Measurements from ENCODE around the gene GADD45A. TPM values are rescaled to one million over a fixed set of nuclear protein-coding genes. Genes with fewer than 3 reads are reported as not detected.
A peak's percentile ranks its signal among the peaks of the same experiment; 100 is the strongest.

Gene GADD45A
- 247 and 249 TPM in 2 replicates for total RNA-seq

- peak within 1 kb of the TSS; percentile 86 for H3K4me3 ChIP-seq (ENCODE audit: low read depth, low read length)
- H3K36me3 ChIP-seq (ENCODE audit: control insufficient read depth, insufficient read depth, low read length): peaks cover 1% of the 10 kb centered on the region
- DNase-seq (ENCODE audit: low read depth): peak; percentile 99
- no peak for TF ChIP-seq CTCF (IDR thresholded peaks at IDR 0.05; ENCODE audit: insufficient read depth, low read length, poor library complexity, severe bottlenecking)
- H3K27me3 ChIP-seq (ENCODE audit: control insufficient read depth, insufficient read depth, low read length): no peaks in the 10 kb centered on the region
Observed at GRCh38 chr1:67685067-67685557, at the start of gene GADD45A. GADD45A (plus strand) TSS chr1:67685201; CDS start chr1:67685495, 294 bp downstream.

- DNase-seq (ENCODE audit: low read depth): no peak
- H3K27me3 ChIP-seq (ENCODE audit: control insufficient read depth, insufficient read depth, low read length): no peaks in the 10 kb centered on the region
- H3K36me3 ChIP-seq (ENCODE audit: control insufficient read depth, insufficient read depth, low read length): no peaks in the 10 kb centered on the region
- TF ChIP-seq CTCF (IDR thresholded peaks at IDR 0.05; ENCODE audit: insufficient read depth, low read length, poor library complexity, severe bottlenecking): no peak
- H3K4me3 ChIP-seq (ENCODE audit: low read depth, low read length): no peak overlapping the region
Observed at GRCh38 chr1:67636146-67636545, 48.9 kb upstream of the GADD45A start.

- TF ChIP-seq CTCF (IDR thresholded peaks at IDR 0.05; ENCODE audit: insufficient read depth, low read length, poor library complexity, severe bottlenecking): no peak
- DNase-seq (ENCODE audit: low read depth): no peak
- no peaks in the 10 kb centered on the region for H3K36me3 ChIP-seq (ENCODE audit: control insufficient read depth, insufficient read depth, low read length)
- no peak overlapping the region for H3K4me3 ChIP-seq (ENCODE audit: low read depth, low read length)
- no peaks in the 10 kb centered on the region for H3K27me3 ChIP-seq (ENCODE audit: control insufficient read depth, insufficient read depth, low read length)
Observed at GRCh38 chr1:67639361-67639760, 45.6 kb upstream of the GADD45A start.

- DNase-seq (ENCODE audit: low read depth): no peak
- no peak overlapping the region for H3K4me3 ChIP-seq (ENCODE audit: low read depth, low read length)
- TF ChIP-seq CTCF (IDR thresholded peaks at IDR 0.05; ENCODE audit: insufficient read depth, low read length, poor library complexity, severe bottlenecking): no peak
- H3K27me3 ChIP-seq (ENCODE audit: control insufficient read depth, insufficient read depth, low read length): no peaks in the 10 kb centered on the region
- H3K36me3 ChIP-seq (ENCODE audit: control insufficient read depth, insufficient read depth, low read length): no peaks in the 10 kb centered on the region
Observed at GRCh38 chr1:67642629-67643028, 42.4 kb upstream of the GADD45A start.

- TF ChIP-seq CTCF (IDR thresholded peaks at IDR 0.05; ENCODE audit: insufficient read depth, low read length, poor library complexity, severe bottlenecking): no peak
- Histone ChIP-seq H3K4me3 (ENCODE audit: low read depth, low read length) (no peak overlapping the region), H3K36me3 (ENCODE audit: control insufficient read depth, insufficient read depth, low read length) (no peaks in the 10 kb centered on the region), H3K27me3 (ENCODE audit: control insufficient read depth, insufficient read depth, low read length) (no peaks in the 10 kb centered on the region)
- no peak for DNase-seq (ENCODE audit: low read depth)
Observed at GRCh38 chr1:67644566-67644965, 40.4 kb upstream of the GADD45A start.

GRCh38 chr1:67645495-67646144 is 39.4 kb upstream of the GADD45A start:
- Histone ChIP-seq H3K27me3 (ENCODE audit: control insufficient read depth, insufficient read depth, low read length) (no peaks in the 10 kb centered on the region), H3K4me3 (ENCODE audit: low read depth, low read length) (no peak overlapping the region), H3K36me3 (ENCODE audit: control insufficient read depth, insufficient read depth, low read length) (no peaks in the 10 kb centered on the region)
- TF ChIP-seq CTCF (IDR thresholded peaks at IDR 0.05; ENCODE audit: insufficient read depth, low read length, poor library complexity, severe bottlenecking): no peak
- DNase-seq (ENCODE audit: low read depth): no peak

Measured in kidney epithelial cell (primary cell).